GM12865 (cell line): ENCODE results near the gene NRXN2.

Experiments used
- DNase-seq: peaks from one replicate; pipeline ENCODE4 v3.0.0; 2010; ENCODE audit warnings: low read depth
- H3K4me3 ChIP-seq: 2 replicates; pipeline ENCODE4 v1.5.1; 2011; ENCODE audit warnings: mild to moderate bottlenecking, low read depth, low read length, control low read depth
- TF ChIP-seq, protein P1 (sequence below): IDR thresholded peaks from 2 replicates; pipeline ENCODE4 v1.5.1; 2011; ENCODE audit warnings: low read length, control low read depth, low read depth, inconsistent platforms; ENCODE audit not compliant: insufficient read depth; ENCODE audit errors: missing control alignments

Gene NRXN2

DNA sequence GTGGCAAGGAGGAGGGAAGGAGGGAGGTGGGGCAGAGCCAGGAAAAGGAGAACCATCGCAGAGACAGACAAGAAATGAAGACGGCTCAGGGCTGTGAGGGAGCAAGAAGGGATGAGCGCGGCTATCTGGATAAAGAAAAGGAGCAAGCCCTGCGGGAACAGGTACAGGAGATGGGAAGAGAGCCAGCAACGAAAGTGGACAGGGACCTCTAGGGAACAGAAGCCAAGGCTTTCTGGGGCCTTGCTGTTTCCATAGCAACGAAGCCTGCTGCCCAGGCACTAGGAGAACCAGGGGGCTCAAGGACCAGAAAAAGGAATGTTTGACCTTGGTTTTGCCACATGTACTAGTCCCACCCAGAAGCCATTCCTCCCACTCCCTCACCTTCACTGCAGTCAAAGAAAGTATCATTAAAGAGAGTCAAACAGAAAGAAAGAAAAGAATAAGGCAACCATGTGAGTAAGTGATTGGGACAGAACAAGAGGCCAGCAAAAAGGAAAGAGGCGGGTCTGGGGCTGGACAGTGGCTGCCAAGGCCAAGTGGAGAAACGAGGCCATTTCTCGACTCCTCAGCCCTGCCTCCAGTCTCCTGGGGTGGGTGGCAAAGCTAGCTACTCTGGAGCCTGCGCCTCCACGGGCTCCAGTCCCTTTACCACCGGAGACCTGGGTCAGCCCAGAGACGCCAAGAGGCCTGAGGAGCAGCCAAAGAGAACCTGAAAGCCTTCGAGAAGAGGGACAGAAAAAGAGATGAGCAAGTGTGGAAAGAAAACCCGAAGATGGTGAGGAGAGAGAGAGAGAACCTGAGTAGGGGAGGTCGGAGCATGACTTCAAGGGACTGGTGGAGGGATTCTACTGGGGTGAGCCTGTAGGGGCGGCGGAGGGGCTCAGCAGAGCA is 35.1 kb downstream of the NRXN2 start:
- no peak overlapping the region for H3K4me3 ChIP-seq
- TF ChIP-seq, protein P1, sequence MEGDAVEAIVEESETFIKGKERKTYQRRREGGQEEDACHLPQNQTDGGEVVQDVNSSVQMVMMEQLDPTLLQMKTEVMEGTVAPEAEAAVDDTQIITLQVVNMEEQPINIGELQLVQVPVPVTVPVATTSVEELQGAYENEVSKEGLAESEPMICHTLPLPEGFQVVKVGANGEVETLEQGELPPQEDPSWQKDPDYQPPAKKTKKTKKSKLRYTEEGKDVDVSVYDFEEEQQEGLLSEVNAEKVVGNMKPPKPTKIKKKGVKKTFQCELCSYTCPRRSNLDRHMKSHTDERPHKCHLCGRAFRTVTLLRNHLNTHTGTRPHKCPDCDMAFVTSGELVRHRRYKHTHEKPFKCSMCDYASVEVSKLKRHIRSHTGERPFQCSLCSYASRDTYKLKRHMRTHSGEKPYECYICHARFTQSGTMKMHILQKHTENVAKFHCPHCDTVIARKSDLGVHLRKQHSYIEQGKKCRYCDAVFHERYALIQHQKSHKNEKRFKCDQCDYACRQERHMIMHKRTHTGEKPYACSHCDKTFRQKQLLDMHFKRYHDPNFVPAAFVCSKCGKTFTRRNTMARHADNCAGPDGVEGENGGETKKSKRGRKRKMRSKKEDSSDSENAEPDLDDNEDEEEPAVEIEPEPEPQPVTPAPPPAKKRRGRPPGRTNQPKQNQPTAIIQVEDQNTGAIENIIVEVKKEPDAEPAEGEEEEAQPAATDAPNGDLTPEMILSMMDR = no peak
- no peak for DNase-seq

DNA sequence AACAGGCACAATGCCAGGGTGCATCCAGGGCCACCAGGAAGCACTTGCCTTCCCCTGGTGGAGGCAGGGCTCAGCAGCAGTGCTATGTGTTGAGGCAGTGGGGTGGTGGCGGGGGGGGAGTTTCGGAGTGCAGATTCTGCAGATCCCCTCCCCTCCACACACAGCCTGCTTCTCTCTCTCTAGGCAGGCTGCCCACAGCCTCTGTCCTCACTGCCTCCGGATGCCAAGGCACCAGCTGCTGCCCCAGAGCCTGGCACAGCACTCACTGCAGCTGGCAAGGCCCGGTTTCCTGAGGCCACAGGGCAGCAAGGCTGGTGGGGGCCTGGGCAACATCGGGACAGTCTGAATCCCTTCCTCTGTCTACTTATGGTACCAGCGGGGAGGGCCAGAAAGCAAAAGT is 35.8 kb downstream of the NRXN2 start:
- TF ChIP-seq, protein P1 = no peak
- no peak for DNase-seq

DNA sequence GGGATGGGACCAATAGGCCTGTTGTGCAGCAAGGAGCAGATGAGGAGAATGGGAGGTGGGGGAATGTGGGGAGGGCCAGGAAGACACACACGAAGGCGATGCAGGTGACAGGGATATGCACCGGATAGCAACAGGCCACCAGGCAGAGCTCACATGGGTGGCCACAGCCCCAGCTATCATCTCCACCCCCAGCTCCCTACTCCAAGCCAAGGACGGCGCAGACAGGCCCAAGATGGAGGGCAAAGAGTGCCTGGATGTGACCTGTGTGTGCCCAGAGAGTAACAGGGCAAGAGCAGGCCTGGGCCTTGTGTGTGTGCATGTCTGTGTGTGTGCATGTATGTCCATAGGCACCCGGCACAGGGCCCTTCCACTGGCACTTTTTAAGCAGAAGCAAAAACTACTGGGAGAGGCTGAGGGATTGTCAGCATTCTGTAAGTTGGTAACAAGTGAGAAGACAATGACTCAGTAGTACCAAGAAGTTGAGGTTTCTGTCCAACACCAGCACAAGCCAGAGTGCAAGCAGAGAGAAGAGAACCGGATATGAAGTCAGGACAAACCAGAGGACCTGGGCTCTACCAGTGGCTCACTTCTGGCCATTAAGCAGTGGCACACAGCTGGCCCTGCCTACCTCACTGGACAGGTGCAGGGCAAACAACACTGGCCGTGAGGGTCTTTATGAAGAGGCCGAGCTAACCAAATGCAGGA is 36.4 kb downstream of the NRXN2 start:
- DNase-seq = no peak
- no peak overlapping the region for H3K4me3 ChIP-seq
- TF ChIP-seq, protein P1 = no peak

More for the DNA sequence above, 35.8 kb downstream of the NRXN2 start:
- no peak overlapping the region for H3K4me3 ChIP-seq

DNA sequence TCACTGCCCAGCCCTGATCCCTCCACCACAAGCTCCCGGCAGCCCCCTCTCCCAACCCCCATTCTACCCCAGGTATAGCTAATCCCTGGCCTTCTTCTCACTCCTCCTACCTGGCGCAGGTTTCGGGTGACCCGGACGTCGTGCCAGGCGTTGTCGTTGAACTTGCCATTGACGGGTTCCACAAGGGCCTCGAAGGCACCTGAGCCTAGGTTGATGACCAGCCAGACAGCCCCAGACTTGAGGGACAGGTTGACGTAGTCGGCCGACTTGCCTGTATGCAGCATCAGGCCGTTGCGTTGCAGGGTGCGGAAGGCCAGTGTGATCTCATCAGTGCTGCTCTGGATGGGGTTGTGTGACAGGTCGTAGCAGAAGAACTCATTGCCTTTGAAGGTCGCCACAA is 37.5 kb downstream of the NRXN2 start:
- TF ChIP-seq, protein P1 = no peak
- no peak for DNase-seq

DNA sequence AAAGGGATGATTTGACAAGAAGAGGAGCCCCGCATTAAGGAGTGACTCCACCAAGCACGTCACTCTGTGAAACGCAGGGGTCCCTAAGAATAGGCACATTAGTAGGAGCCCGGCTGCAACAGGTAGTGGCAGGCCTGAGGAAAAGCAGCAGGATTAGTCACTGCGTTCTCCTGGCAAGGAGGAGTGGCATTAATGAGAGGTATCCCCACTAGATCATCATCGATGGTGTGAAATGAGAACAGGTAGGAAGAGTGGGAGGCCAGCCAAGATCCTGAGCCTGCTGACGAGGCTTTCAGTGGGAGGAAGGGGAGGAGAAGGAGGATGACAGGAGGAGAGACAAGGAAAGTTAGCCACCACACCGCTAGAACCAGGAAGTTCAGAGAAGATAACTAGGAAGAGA is 38.6 kb downstream of the NRXN2 start:
- no peak overlapping the region for H3K4me3 ChIP-seq
- no peak for DNase-seq
- TF ChIP-seq, protein P1 = no peak

More for the DNA sequence above, 37.5 kb downstream of the NRXN2 start:
- H3K4me3 ChIP-seq = no peak overlapping the region

DNA sequence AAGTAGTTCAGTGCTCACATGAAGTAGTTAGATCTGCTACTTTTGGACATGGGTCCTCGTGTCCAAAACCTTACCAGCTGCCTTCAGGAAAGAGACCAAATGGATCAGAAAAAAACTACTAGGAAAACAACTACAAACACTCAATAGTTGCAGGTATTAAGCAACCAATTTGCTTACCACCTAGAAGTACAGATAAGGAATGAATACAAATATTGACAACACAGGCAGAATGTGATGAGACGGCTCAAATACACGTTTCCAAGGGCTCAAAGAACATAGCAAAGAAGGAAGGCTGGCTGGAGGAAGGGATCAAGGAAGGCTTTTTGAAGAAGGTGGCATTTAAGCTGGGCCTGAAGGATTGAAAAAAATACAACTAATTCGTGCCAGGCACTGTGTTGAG is 41.8 kb downstream of the NRXN2 start:
- TF ChIP-seq, protein P1 = no peak
- no peak for DNase-seq
- no peak overlapping the region for H3K4me3 ChIP-seq
